ENCODE measurements around the gene PRRT4.

The PRRT4 gene

DNA sequence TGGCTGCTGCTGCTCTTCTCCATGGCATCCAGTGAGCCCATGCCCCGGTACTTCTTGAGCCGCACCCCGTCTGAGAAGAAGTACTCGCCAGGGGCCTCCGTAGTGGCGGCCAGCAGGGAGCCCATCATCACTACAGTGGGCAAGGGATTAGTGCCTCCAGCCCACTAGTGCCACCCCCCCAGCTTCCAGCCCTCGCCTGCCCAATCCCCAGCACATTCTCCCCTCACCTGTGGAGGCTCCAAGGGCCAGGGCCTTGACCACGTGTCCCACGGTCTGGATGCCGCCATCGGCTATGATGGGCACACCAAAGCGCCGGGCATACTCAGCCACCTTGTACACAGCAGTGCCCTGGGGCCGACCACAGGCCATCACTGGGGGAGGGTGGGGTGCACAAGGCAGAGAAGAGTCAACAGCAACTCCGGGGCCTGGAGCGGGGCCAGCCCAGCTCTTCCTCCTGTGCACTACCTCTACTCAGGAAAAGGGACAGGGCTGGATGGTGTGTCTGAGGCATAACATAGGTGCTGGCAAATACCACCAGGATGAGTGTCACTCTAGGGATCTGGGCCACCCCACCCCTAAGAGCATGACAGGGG, 33.5 kb upstream of the PRRT4 start:
- no peak for DNase-seq

DNA sequence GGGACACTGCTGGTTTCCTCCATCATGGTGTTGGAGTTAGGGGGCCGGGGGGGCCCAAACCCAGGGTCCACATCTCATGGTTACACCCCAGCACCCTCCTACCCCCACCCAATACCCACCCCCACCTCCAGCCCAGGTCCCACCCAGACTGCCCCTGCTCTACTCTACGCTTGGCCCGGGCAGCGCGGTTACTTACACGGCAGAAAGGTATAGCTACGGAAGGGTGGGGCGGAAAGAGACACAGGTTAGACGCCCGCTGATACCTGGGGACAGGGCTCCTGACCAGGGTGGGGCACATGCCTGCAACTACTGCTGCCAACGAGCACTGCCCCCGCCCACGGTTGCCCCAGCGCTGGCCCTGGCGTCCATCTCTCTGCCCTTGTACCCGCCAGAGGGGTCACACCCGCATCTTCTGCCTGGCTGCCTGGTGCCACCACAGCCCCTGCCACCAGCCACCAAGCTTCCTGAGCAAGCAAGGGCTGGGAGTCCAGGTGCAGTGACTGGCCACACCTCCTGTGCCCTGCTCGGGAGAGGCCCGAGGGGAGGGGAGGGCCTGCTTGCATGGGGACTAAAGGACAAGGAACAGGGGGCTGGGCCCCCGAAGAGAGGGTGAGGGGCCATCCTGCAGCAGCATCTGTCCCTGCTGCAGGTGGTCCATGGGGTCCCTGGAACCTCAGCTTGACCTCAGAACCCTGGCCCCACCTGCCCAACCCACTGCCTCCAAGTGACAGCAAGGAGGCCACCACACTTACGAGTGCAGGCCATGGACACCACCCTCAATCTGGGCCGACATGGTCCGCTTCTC, 32.2 kb upstream of the PRRT4 start:
- no peak for DNase-seq

DNA sequence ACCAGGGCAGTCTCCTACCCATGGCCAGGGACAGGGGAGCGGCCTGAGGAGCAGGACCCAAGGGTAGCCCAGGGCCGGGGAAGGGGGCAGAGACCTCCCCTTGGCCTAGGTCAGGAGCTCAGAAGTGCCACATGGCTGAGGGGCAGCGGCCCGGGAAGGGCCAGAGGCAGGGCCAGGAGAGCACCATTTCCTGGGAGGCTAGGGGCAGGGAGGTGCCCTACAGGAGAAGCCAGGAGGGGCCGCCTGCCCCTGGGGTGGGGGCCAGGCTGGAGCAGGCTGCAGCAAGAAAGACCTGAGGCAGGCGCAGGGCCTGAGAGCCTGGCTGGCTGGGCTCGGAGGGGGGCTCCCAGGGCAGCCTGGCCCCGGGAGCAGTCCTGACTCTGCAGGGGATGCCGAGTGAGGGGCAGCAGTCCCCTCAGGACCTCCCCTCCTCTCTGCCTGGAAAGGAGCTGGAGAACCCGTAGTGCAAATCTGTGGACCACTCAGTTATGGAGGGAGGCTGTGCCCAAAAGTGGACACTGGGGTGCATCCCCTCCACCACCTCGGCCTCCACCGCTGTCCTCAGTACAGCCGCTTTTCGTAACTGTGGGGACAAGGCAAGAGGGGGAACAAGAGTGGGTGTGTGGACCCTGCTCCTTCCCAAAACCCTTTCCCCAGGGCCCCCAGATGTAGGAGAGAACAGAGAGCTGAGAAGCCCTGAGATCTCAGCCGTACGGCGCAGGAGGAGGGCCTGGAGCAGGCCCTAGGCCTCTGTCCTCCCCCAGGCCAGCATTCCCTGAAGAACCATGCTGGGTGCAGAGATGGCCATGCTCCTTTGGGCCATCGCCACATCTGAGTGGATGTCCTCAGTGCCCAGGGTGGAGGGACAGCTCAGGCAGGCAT, 31.2 kb upstream of the PRRT4 start:
- DNase-seq = no peak

DNA sequence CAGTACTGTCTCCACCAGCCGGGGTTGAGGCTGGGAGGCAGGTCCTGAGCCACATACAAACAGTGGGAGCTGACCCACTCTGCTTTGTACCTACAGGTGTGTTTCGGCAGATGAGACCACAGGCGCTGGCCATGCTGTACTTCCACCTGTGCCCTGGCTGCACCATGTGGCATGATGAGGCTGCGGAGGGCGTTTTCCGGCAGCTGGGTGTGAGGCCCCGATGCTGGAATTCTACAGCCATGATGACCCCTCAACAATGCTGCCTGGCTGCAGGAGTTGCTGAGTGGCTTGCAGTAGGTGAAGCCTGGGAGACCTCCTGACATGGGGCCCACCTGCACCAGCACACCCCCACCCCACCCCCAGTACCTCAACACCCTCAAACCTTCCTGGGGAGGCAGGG, 30.3 kb upstream of the PRRT4 start:
- DNase-seq = no peak

DNA sequence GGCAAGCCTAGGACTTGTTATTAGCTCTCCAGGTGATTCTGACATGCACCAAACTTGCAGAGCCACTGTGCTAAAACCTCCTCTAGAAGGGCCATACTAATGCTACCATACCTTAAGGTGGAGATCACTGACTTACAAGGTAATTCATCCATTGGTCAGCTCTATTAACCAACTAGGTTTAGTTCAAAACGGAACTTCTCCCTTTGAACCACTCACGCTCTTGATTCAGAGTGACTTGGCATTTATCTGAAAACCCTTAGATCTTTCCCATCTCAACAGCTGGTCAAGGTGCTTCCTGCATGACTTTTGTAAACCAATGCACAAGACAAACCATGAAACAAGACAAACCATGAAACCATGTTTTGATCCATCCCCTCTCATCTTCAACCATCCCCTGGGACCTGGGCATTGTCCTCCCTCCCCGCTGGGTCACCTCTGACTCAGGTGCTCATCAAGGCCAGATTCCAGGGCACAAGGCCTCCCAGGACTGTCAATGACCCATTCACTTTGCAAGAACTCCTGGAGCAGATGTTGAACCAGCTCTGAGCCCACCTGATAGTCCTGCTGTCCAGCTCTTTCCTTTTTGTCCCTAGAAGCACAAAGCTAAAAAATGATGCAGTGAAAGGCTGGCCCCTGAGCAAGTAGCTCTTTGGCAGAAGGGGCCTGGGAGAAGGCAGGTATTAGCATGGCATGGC, 29.5 kb upstream of the PRRT4 start:
- DNase-seq = no peak

DNA sequence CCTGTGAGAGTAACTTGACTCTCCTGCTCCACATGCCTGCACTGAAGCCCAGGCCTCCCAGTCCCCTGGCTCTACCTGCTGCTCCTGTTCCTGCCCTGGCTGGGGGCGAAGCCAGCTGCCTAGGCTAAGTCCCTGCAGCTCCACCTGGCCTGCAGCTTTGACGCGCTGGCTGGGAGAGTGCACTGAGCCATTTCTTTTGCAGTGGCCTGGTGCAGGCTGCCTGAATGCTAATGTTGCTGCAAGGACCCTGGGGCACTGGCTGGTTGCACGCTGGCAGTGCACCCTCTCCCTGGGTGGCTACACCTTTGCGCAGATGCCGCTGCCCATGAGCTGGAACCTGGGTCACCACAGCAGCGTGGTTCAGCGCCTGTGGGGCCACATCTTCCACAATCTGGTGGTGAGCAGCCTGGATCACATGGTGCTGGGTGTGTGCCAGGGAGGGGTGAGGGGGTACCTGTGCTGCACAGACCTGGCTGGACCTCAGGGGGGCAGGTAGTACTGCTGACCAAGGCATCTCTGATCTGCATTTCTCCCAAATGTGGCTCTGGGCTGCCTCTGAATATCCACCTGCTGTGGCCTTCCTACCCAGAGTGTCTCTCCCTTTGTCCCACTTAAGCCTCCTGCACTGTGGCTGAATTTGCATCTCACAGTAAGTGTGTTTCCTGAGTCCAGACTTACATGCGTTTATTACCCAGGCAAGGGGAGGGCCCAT, 28.3 kb upstream of the PRRT4 start:
- DNase-seq = no peak

DNA sequence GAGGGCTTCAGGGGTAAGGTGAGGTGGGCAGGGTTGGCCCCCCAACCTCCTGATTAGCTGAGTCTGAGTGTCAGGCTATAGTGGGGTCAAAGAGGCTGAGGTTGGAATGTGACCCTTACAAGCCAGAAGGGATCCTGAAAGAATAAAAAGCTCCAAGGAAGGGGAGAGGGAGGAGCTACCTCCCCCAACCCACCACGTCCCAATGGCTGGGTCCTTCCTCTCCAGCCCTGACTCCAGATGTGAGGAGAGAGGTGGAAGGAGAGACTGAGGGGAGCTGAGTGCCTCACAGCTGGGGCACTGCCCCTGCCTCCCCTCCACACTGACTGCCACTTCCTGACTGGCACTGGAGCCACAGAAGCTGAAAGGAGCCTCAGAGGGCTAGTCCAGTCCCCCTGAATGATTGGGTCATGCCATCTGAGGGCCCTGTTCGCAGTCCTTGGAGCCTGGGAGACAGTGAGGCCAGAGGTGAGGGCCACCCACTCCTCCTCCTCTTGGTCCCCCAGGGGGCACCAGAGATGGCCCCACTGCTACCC, 27.7 kb upstream of the PRRT4 start:
- no peak for DNase-seq

DNA sequence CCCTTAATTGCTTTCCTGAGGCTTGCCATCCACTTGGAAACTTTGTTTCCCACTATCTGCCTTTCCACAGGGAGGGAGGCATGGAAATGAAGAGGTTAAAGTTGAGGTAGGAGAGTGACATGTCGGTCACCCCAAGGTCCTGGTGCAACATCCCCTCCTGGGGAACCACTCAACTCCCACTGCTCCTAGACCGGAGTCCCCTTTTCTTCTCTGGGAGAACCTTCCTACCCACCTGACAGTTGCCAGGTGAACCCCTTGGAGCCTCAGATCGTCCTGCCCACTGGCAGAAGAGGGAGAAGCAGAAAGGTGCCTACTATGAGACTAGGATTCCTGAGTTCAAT, 26.6 kb upstream of the PRRT4 start:
- DNase-seq = no peak

GRCh38 chr7:128387216-128388144, 26.0 kb upstream of the PRRT4 start:
- DNase-seq = peak; percentile 72

DNA sequence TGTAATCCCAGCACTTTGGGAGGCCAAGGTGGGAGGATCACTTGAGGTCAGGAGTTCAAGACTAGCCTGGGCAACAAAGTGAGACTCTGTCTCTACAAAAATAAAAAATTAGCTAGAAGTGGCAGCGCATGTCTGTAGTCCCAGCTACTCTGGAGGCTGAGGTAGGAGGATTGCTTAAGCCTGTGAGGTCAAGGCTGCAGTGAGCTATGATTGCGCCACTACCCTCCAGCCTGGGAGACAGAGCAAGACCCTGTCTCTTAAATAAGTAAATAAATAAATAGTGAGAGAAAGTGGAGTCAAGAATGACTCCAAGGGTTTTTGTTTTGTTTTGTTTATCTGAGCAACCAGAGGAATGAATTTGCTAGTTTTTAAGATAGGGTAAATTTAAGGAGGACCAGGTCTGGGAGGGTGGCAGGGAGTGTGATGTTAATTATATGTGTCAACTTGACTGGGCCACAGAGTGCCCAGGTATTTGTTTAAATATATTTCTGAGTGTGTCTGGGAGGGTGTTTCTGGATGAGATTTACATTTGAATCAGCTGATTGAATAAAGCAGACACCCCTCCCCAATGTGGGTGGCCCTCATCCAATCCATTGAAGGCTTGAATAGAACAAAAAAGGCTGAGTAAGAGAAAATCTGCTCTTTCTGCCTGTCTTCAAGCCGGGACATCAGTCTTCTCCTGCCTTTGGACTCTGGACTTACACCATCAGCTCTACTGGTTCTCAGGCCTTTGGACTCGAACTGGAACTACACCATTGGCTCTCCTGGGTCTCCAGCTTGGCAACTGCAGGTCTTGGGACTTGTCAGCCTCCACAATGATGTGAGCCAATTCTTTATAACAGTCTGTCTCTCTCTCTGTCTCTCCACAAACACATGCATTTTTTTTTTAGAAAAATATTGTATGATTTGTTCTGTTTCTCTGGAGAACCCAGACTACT, 24.8 kb upstream of the PRRT4 start:
- no peak for DNase-seq

DNA sequence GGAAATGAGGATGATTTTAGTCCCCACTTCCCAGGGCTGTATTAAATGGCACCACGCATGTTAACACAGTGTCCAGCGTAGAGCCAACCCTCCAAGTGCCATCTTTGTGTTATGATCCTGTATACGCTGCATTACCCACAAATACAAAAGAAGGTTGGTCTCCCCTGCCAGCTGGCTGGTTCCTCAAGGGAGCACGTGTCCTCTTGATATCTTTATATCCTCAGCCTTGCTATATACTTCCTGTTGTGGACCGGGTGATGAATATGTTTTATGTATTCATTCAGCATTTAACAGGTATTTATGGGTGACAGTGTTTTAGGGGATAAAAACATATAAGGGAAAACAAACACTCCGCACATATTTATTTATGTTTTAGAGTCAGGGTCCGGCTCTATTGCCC, 23.2 kb upstream of the PRRT4 start:
- no peak for DNase-seq

DNA sequence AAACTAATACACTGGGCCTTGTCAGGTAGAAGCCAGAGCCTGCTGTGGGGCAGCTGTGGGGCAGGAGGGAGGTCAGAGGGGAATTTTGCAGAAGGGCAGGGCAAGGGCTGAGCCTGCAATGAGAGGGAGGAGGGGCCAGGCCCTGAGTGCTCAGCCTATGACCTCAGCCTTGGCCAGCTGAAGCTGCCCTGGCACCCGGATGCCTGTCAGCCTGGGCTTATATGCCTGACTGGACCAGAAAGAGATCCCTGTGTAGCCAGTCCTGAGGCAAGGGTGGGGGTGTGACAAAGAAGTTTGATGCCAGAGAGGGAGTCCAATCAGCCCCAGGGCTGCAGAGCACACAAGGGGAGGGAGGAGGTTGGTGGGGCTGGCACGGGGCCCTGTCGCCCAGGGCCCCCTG, 22.3 kb upstream of the PRRT4 start:
- no peak for DNase-seq

DNA sequence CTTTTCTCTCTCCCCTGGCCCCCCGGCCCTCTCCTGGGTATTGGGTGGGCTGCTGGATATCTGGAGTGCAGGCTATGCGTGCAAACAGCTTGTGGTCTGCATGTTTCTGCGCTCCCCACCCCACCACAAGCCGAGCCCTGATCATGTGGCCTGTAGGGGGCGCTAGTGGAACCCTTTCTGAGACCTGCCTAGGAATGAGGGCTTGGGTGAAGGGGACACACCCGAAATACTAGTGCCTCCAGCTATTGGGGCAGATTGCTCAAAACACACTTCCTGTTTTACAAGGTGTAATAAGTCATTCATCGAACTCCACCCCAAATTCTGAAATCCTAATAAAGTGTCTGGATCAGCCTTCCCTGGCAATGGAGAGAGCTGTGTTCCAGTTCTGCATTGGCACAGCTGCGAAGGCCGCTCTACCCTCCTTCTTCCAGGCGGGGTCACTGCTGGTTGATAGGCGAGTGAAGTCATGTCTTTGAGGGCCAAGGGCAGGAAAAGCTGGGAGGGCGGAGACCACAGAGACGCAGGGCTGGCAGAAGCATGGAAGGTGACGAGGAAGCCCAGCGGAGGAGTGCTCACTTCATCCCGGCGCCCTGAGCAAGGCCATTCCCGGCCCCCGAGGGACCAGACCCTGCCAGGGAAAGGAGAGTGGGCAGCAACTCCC, 19.8 kb upstream of the PRRT4 start:
- DNase-seq = no peak

DNA sequence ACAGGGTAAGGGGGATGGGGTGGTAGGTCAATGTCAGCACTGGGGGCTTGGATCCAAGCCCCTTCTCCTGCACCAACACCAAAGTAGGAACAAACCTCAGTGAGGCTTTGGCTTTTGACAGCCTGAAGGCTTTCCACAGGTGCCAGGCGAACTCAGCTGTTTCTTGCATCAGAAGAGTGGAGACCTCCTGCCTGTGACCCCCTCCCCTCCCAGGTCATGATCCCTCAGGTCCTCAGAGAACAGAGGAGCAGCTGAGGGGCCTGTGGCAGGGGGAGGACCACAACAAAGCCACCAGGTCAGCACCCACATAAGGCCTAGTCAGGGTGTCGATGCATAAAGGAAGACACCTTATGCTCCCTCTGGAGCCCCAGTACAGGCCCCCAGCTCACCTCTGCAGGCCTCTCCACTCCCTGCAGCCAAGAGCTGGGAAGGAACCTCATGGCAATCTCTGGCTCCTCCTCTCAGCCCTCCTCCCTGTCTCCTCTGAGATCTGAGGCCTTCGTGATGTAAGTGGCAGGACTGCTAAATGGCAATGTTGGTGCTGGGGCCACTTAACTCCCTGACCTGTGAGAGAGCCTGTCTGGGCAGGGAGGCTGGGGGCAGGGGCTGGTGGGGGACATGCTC, 19.1 kb upstream of the PRRT4 start:
- no peak for DNase-seq

GRCh38 chr7:128379900-128380479, 18.5 kb upstream of the PRRT4 start:
- no peak for DNase-seq

DNA sequence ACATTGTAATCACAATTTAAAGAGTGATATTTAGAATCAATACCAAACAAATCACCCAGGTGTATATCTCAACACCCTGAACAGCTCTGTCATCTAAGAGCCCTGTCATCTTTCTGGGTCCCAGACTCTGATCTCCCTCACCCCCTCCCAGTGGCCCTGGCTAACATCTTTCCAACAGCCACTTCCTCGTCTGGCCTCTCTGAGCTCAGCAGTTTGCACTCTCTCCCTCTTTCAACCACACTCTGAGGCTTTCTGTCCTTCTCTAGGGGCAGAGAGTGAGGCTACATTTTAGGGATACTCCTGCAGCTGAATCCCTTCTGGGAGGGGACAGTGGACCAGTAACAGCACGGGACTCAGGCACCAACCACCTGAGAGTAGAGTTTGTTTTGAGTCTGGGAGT, 17.1 kb upstream of the PRRT4 start:
- no peak for DNase-seq

GRCh38 chr7:128376077-128376476, 14.6 kb upstream of the PRRT4 start:
- DNase-seq = no peak

- DNase-seq = no peak
These were observed 12.6 kb upstream of the PRRT4 start for GRCh38 chr7:128374041-128374440.

DNA sequence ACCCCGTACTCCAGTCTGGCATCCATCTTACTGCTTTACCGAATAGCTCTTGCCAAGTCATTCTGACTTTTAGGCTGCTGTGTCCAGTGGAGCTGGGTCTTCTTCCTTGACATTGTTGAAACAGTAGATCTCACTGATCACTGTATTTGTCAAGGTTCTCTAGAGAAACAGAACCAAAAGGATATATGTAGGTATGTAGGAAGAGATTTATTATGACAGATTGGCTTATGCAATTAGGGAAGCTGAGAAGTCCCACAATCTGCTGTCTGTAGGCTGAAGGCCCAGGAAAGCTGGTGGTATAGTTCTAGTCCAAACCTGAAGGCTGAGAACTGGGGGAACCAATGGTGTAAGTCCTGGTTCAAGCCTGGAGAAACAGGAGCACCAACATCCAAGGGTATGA, 12.1 kb upstream of the PRRT4 start:
- no peak for DNase-seq
